Large intestine (tissue), 3 donors: Measurements from ENCODE around the gene TTK. TPM values are rescaled to one million over a fixed set of nuclear protein-coding genes. Genes with fewer than 3 reads are reported as not detected.

Experiments used
- DNase-seq, 2 donors: peaks; one replicate each; pipeline versions ENCODE4 v3.0.0 to v3.0.0-alpha.2; 2013
- H3K27ac ChIP-seq: one replicate; pipeline ENCODE4 v1.5.1; 2013; ENCODE audit warnings: low read length
- H3K27me3 ChIP-seq: 2 replicates; pipeline ENCODE4 v1.6.1; 2013; ENCODE audit warnings: low read length; ENCODE audit not compliant: control insufficient read depth, insufficient read depth
- H3K36me3 ChIP-seq: 2 replicates; pipeline ENCODE4 v1.6.1; 2013; ENCODE audit warnings: low read length; ENCODE audit not compliant: control insufficient read depth, insufficient read depth
- H3K4me1 ChIP-seq: one replicate; pipeline ENCODE4 v1.6.1; 2013; ENCODE audit warnings: low read length; ENCODE audit not compliant: control insufficient read depth, insufficient read depth
- H3K4me3 ChIP-seq: one replicate; pipeline ENCODE4 v1.5.1; 2013; ENCODE audit warnings: low read length
- H3K9me3 ChIP-seq: one replicate; pipeline ENCODE4 v1.6.1; 2013; ENCODE audit warnings: mild to moderate bottlenecking, low read depth, low read length, moderate library complexity; ENCODE audit not compliant: control insufficient read depth
- WGBS: methylation state at CpG from one replicate; pipeline ENCODE4 v1.1.5; 2013; ENCODE audit warnings: low lambda C conversion rate; ENCODE audit not compliant: insufficient coverage; 5-methylcytosine and 5-hydroxymethylcytosine counted together
- polyA plus RNA-seq: library from polyadenylated mRNA; unstranded; fragments of 120-200 nt; gene quantifications from one replicate; pipeline ENCODE4 v1.2.1, GENCODE V29; 2013

Gene TTK
- polyA plus RNA-seq, 1 donor, result 9.1 TPM

DNA sequence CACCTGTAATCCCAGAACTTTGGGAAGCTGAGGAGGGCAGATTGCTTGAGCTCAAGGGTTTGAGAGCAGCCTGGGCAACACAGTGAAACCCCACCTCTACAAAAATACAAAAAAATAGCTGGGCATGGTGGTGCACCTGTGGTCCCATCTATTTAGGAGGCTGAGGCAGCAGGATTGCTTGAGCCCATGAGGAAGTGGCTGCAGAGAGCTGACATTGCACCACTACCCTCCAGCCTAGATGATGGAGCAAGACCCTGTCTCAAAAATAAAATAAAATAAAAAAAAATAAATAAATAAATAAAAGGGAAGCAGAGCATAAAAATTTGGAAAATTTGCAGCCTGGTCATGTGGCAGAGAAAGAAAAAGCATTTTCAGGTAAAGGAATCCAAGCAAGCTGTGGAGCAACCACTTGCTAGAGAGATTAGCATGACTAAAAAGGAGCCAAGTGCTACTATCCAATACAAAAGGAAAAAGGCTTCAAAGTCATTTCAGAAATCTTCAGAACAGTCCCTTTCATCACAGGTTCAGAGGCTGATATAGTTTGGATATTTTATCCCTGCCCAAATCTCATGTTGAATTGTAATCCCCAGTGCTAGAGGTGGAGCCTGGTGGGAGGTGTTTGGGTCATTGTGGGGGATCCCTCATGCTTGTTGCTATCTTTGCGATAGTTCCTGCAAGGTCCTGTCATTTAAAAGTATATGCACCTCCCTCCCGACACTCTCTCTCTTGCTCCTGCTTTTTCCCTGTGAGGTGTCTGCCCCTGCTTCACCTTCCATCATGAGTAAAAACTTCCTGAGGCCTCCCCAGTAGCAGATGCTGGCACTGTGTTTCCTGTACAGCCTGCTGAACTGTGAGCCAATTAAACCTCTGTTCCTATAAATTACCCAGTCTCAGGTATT, 11.2 kb upstream of the TTK start:
- H3K36me3 ChIP-seq, result no peaks in the 10 kb centered on the region
- peaks cover 2% of the 10 kb centered on the region for H3K27me3 ChIP-seq
- no CpG with 5 or more reads among the region's 2 CpGs for WGBS
- H3K4me3 ChIP-seq, result no peak overlapping the region
- no peaks in the 10 kb centered on the region for H3K4me1 ChIP-seq
- H3K9me3 ChIP-seq, result no peaks in the 10 kb centered on the region
- no peak for DNase-seq
- no peak overlapping the region for H3K27ac ChIP-seq

DNA sequence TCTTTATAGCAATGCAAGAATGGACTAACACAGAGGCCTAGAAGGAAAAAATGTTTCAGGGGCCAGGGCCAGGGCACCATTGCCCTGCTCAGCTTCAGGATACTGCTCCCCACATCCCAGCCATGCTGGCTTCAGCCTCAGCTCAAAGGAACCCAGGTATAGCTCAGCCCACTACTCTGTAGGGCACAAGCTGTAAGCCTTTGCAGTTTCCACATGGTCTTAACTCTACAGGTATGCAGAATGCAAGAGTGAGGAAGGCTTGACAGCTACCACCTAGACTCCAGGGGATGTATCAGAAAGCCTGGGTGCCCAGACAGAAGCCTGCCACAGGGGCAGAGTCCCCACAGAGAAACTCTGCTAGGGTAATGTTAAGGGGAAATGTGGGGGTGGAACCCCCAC, 10.5 kb upstream of the TTK start:
- Histone ChIP-seq H3K9me3 (no peaks in the 10 kb centered on the region), H3K4me1 (no peaks in the 10 kb centered on the region), H3K4me3 (no peak overlapping the region), H3K27me3 (peaks cover 2% of the 10 kb centered on the region), H3K27ac (no peak overlapping the region), H3K36me3 (no peaks in the 10 kb centered on the region)
- no peak for DNase-seq

DNA sequence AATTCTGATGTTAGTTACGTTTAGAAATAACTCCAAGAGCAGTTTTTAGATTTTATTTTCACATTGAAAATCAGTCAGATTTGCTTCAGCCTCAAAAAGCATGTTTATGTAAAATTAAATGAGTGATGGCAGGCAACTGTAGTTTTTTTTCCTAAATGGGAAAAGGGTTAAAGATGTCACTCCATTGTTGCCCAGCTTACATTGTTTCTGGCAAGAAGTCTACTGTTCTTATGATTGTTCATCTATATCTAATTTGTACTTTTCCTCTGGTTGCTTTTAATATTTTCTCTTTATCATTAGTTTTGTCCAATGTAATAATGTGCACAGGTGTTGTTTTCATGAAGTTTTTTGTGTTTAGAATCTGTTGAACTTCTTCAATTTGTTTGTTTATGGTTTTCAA, 6.7 kb upstream of the TTK start:
- no peak for DNase-seq
- no peaks in the 10 kb centered on the region for H3K9me3 ChIP-seq

DNA sequence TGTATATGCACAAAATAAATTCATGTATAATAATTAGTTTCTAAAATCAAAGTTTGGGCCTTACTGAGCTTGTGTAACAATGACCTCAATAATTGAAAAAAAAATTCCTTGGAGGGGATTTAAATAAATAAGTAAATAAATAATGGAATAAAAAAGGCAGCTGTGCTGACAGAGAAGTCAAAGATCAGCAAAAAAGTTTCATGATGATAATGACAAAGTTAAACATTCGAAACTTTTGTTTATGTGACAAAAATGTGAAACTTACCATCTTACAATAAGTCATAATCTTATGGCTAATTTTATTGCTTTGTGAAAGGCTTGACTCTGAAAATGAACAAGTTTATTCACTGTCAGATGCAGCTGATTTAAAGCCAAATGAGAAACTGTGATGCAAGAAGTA, 3.1 kb upstream of the TTK start:
- 88% methylated on average over 1 of the region's 1 CpG for WGBS
- H3K27me3 ChIP-seq, result no peaks in the 10 kb centered on the region
- no peak for DNase-seq
- no peak overlapping the region for H3K4me3 ChIP-seq
- H3K27ac ChIP-seq, result no peak overlapping the region
- no peaks in the 10 kb centered on the region for H3K9me3 ChIP-seq
- H3K4me1 ChIP-seq, result no peaks in the 10 kb centered on the region
- H3K36me3 ChIP-seq, result no peaks in the 10 kb centered on the region

More for the DNA sequence above, 6.7 kb upstream of the TTK start:
- WGBS, result 50% methylated on average over 1 of the region's 1 CpG
- no peak overlapping the region for H3K27ac ChIP-seq
- H3K4me1 ChIP-seq, result no peaks in the 10 kb centered on the region
- H3K27me3 ChIP-seq, result peaks cover 2% of the 10 kb centered on the region
- H3K4me3 ChIP-seq, result no peak overlapping the region
- no peaks in the 10 kb centered on the region for H3K36me3 ChIP-seq

DNA sequence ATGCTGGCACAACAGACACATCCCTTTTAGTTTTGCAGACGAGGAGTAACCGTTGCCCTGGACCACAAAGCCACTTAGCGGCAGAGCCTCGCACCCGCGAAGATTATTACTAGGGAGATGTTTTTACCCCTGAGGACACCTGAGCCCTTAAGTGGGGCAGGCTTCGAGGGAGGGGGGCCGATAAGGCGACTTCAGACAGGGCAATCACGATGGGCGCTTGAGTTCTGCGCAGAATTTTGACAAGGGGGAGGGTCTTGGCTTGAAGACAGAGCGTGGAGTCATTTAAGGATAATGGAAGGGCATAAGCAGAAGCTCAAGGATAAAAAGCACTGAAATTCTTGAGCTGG, 650 bp upstream of the TTK start:
- Histone ChIP-seq H3K4me3 (peak overlapping the region; percentile 97), H3K27me3 (no peaks in the 10 kb centered on the region), H3K9me3 (no peaks in the 10 kb centered on the region), H3K27ac (peak overlapping the region; percentile 88), H3K4me1 (no peaks in the 10 kb centered on the region), H3K36me3 (no peaks in the 10 kb centered on the region)
- DNase-seq, result peak in 1 of 2 donors; percentile 16
- no CpG with 5 or more reads among the region's 13 CpGs for WGBS

DNA sequence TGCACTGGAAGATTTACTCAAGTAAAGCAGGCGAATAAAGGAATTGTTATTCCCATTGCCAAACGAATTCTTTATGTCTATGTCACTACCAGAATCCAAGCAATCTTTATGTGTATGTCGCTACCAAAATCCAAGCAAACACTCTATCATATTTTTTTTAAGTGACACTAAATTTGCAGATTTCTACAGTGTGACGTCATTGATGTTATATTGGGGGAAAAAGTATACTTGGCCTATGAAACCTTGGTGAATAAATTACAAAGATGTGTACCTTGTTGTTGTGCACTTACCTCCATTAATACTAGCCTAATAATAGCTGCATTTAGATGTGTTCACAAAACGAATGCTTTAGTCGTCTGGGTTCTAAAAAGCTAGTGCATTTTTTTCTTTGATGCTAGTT, 957 bp downstream of the TTK start:
- H3K27ac ChIP-seq, result no peak overlapping the region
- no peak for DNase-seq
- WGBS, result 35% methylated on average over 5 of the region's 6 CpGs
- H3K4me3 ChIP-seq, result peak overlapping the region; percentile 97
- H3K4me1 ChIP-seq, result no peaks in the 10 kb centered on the region
- no peaks in the 10 kb centered on the region for H3K27me3 ChIP-seq
- no peaks in the 10 kb centered on the region for H3K9me3 ChIP-seq
- peaks cover 2% of the 10 kb centered on the region for H3K36me3 ChIP-seq

DNA sequence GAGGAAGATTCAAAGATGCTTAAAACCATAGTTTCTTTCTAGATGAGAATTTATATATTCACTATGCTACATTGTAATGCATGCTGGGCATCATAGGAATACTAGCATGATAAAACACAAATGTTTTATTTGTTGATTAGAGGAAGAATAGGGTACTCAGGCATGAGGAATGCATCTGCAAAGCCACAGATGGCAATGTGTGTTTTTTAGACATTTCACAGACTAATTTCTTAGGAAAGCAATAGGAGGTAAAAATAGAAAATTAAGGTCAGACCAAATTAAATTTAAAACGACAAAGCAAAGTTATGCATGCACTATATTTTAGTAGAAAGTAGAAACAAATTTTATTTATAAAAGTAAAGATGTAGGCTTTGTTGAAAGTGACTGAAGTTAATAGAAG, 2.1 kb downstream of the TTK start:
- WGBS, result 100% methylated on average over 1 of the region's 1 CpG
- no peak for DNase-seq
- H3K36me3 ChIP-seq, result peaks cover 2% of the 10 kb centered on the region
- H3K27ac ChIP-seq, result no peak overlapping the region
- H3K4me3 ChIP-seq, result no peak overlapping the region
- H3K9me3 ChIP-seq, result no peaks in the 10 kb centered on the region
- no peaks in the 10 kb centered on the region for H3K4me1 ChIP-seq
- no peaks in the 10 kb centered on the region for H3K27me3 ChIP-seq

DNA sequence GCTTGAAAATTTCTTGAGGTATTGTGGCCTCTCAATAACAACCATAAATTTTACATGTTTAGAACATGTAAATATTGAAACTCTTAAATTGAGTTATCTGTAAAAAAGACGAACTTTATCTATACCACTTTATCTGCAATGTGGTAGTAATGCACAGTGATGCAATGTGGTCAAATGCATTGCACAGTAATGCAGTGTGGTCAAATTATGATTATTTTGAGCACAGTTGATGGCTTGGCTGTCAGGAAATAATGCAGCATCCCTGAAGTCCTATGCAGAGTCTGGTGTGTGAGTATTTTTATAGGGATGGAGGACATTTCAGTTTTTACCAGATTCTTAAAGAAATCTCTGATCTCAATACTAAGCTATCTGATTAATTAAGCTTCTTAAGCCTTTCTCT, 5.1 kb downstream of the TTK start:
- no peaks in the 10 kb centered on the region for H3K9me3 ChIP-seq
- no peak overlapping the region for H3K4me3 ChIP-seq
- H3K36me3 ChIP-seq, result peaks cover 8% of the 10 kb centered on the region
- WGBS, result 43% methylated on average over 1 of the region's 1 CpG
- H3K4me1 ChIP-seq, result no peaks in the 10 kb centered on the region
- no peaks in the 10 kb centered on the region for H3K27me3 ChIP-seq
- no peak for DNase-seq
- H3K27ac ChIP-seq, result no peak overlapping the region

DNA sequence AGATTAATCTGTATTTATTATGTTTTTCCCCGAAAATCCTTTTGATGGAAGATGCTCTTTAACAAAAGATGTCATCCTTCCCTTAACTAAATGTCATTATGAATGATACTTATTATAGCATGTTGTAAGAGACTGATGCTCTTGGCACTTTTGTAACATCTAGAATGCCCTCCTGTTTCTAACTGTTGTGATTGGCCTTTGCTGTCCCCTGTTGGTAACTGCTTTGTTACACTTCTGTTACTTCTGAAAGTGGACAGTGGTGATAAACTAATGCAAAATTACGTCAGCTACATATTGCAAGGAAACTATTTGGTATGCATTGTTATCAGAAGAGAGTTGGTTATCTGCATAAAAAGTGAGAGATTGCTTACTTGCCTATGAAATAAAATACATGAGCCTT, 5.8 kb downstream of the TTK start:
- 80% methylated on average over 1 of the region's 2 CpGs for WGBS
- DNase-seq, result no peak
- H3K36me3 ChIP-seq, result peaks cover 8% of the 10 kb centered on the region
- no peaks in the 10 kb centered on the region for H3K9me3 ChIP-seq
- H3K27ac ChIP-seq, result no peak overlapping the region
- no peaks in the 10 kb centered on the region for H3K4me1 ChIP-seq
- no peaks in the 10 kb centered on the region for H3K27me3 ChIP-seq
- H3K4me3 ChIP-seq, result no peak overlapping the region

DNA sequence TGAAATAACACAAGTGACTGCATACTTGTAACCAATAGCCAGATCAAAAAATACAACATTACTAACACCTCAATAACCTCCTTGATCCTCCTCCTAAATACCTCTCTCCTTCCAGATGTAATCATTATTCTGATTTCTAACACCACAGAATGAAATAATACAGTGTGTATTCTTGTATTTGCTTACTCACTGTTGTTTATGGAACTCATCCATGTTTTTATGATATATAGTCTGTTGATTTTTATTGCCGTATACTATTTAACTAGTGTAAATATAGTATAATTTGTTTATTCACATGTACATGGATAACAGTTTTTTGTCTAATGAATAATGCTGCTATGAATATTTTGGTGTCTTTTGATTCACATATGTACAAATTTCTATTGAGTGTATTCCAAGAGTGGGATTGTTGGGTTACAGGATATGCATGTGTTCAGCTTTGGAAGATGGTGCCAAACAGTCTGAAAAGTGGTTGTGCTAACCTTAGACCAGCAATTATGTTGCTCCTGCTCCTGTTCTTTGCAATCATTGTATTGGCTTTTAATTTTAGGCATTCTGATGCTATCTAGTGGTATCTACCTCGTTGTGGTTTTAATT, 11.5 kb downstream of the TTK start:
- Histone ChIP-seq H3K4me1 (peaks cover 3% of the 10 kb centered on the region), H3K27ac (no peak overlapping the region), H3K36me3 (peaks cover 10% of the 10 kb centered on the region), H3K9me3 (no peaks in the 10 kb centered on the region), H3K27me3 (no peaks in the 10 kb centered on the region), H3K4me3 (no peak overlapping the region)
- no peak for DNase-seq
- 100% methylated on average over 1 of the region's 2 CpGs for WGBS
